HG02571 (cell line): Measurements from ENCODE around the gene FRS3.
A peak's percentile ranks its signal among the peaks of the same experiment; 100 is the strongest.

ENCODE experiments used
- ATAC-seq: cut with Tn5 transposase; IDR thresholded peaks from one replicate; pipeline ENCODE4 v1.9.1; 2021; ENCODE audit warnings: mild to moderate bottlenecking, moderate library complexity; ENCODE audit not compliant: unreplicated experiment

The FRS3 gene

DNA sequence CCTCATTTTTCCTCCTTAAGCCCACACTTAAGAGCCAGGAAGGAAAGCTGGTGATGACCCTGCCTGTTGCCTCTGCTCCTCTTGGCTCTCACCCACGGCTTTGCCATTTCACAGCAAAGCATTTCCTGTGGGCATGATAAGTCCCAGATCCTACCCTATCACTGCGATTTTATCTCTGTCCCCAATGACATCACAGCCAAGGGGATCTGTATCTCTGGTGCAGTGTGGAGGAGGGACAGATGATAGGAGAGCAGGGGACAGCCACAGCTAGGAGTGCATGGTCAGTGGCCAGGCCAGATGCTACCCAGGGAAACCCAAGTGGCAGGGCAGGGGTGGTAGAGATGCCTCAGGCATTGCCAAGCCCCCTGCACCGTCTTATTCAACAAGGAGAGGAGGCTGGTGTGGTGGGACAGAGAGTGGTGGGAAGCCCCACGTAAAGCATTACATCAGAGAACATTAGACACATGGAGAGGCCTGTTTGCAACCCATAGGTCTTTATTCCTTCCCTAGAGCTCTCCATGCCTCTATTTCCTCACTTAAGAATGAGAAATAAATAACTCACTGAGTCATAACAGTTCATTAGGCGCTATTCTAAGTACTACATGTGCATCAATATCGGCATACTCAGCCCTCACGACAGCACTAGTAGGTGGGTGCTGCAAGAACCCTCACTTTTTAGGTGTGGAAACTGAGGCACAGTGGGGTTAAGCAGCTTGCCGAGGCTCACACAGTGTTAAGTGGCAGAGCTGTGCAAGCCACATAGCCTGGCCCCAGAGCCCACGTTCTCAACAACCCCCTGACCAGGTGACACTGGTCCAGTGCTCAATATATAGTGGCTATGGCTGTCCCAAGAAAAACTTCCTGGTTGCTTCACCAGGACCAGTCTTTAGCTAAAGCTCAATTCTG is 48.9 kb downstream of the FRS3 start:
- no peak for ATAC-seq

DNA sequence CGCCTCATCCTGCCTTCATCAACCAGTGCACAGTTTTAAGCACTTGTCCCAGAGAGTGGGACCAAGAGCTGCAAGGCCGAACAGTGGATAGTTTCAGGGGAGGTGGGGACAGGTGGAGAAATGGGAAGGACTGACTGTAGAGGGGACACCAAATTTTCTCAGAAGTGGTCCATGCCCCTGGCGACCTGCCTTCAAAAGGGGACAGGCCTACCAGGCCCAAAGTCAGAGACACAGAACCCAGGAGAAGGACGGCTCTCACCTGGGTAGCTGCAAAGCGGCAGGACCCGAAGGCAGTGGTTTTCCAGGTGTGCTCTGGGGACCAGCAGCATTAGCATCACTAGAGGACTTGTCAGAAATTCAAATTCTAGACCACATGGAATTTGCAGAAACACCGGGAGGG is 50.1 kb downstream of the FRS3 start:
- no peak for ATAC-seq

DNA sequence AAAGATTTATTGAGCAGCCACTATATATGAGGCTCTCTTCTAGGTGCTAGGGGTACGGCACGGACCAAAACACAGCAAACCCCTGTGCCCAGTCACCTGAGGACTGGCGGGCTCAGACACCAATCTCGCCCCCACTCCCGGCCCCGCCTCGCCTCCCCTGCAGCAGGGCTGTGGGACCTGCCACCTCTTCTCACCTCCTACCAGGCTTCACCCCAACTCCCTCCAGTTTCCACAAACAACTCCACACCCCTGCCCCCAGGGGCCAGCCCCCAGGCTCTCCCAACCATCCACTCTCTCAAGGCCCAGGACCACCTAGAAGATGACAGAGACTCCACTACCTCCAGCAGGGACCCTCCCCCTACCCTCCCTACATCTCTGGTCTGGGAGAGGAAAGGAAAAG is 50.7 kb downstream of the FRS3 start:
- ATAC-seq: no peak

DNA sequence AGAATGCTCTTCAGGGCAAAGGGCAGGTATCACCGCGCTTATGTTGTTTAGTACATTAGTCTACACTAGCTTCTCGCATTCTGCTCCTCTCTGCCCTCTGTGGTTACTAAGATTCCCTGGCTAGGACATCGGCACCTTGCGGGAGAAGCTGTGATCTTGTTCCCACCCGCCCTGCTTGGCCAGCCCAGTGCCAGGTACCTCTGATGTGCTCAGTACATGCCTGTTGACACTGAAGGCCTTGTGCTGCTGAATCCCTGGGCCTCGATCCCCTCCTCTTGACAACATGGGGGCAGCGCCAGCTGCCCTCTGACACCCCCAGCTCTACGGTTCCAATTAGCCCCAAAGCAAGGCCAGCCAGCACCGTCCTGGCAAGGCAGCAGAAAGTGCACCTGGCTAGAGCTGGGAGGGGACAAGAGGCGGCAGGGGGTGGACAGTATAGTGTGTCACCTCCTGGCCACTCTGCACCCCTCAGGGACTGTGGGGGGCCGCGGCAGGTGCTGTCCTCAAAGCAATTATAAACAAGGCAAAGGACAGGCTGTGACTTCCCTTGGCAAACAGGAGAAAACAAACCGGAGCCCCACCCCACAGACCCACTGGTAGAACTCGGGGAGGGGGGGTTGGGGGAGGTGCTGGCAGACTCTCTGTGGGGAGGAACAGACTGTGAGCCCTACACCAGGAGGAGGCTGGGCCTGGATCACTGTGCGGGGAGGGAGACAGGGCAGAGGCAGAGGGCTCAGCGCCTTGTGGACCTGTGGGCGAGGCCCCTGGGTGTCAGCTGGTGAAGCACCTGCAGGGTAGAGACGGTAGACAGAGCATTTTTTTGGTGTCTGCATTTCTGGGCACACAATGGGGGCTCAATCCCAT is 51.4 kb downstream of the FRS3 start:
- no peak for ATAC-seq

DNA sequence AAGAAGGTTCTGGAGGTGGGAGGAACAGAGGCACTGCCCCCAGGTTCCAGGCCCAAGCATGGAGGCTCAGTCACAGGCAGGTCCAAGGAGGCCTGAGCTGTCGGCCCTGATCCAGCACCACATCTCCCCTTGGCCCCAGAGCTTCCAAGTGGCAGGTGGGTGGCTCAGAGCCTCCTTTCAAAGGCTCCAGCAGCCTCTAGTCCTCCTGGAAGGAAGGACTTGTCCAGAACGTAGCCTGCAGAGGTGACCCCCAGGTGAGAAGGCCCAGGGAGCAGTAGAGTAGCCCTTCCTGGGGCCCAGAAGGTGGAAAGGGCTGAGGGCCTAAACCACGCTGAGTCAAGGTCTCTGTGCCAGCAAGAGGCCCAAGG is 52.0 kb downstream of the FRS3 start:
- ATAC-seq: no peak

DNA sequence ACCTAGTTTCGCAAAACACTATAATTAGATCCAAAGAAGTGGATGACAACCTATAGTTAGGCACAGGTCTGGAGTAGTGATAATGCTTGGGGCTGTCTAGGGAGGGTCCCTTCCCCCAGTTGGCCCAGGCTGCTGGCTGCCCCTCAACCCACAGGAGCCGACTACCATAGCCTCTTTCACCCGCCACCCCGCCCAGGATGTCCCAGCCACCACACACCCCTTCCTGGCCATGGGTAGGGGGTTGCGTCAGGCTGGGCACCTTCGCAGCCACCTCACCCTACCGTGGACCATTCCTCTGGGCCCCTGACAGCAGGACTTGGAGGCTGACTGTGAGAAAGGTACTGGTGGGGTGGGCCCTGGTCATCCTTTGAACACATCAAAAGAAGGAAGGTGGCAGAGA is 52.8 kb downstream of the FRS3 start:
- ATAC-seq: no peak

DNA sequence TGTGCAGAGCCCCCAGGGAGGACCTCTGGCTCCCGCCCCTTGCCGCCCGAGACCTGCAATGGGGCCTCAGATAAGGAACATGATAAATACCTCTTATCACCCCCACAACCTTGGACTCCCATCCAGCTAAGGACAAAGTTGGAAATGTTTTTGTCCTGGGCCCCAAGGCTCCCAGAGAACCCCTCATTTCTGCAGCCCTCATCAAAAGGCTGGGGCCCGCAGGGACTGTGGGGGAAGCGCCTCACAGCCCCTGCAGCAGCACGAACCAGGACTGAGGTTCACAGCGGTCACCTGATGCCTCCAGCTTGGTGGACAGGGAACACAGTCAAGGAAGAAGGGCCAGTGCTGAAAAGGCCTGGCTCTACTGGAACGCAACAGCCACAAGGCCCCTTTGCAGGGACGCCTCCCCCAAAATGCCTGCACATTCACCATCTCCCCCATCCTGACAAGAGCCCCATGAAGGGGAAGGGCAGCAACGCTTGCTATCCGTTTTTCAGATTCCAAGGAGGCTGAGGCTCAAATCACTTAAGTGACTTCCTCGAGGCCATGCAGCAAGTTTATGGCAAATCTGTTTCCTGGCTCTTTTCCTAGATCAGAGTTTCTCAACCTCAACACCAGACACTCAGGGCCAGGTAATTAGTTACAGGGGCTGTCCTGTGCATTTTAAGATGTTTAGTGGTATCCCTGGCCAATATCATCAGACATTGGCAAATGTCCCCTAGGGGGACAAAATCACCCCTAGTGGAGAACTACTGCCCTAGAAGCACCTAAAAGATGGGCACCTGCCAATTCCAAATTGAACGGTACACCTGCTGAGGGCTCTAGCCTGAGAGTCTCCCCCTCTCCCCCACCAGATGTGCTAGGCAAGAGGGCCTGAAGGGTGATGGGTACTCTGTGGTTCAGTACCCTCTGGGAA is 54.9 kb downstream of the FRS3 start:
- no peak for ATAC-seq

DNA sequence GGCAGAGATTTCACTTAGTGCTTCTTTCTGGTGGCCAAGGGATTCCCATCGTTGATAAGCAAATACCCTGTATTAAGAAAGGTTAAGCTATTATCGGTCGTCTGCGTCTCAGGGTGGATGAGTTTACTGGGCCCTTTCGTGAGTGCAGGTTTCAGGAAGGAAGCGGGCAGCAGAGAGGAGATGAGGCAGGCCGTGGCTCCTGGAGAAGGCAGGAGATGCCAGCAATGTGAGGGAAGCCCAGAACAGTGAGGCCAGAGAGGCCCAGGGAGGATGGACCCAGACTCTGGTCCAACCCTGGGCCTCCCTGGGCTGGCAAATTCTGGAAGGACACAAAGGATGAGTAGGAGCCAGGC is 55.5 kb downstream of the FRS3 start:
- ATAC-seq: no peak

DNA sequence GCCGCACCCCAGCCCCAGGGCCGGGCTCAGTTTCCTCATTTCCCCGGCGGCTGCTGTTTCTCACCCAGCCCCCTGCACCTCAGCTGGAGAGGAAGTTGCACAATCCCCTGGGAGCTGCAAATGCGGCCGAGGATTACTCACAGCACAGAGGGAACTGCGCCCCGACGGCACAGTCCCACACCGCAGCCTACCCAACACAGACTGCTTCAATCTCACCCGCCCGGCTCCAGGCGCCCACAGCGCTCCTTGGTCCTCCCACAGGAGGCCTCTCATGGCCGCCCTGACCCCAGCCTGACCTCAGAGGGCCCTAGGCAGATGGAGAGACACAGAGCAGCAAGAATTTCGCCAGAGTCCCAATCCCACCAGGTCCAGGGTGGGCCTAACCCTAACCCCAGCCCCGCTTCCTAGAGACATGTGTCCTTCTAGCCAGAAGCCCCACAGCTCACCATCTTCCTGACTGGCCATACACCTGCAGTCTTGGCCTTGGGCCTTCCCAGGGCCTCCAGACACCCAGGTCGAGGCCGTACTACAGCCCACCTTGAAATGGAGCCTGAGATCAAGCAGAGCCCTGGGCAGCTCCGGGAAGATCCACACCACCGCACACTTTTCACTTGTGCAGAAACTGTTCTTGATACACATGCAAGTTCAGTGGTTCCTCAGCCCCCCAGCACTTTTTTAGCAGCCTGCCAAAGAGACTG is 56.0 kb downstream of the FRS3 start:
- peak; percentile 61 for ATAC-seq

DNA sequence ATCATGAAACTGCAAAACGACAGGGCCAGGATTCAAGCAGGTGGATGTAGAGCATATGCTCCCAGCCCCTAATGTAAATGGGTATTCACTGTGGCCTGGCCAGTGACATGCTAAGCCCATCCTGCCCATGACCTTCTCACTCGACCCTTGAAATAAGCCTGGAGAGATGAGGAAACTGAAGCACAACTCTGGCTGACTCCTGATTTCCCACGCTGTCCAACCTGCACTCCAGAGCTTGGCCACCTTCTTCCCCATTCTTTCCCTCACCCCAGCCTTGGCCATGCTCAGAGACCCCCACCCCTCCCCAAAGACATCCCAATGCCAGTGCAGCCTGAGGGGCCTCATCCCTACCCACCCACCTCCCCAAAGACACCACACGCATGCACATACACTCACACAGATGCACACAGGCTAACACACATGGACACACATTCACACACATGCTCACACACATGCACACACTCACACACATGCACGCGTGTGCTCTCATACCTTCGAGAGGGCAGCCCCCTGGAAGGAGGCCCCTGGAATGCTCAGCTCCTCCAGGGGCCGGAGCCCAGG is 56.7 kb downstream of the FRS3 start:
- ATAC-seq: no peak

DNA sequence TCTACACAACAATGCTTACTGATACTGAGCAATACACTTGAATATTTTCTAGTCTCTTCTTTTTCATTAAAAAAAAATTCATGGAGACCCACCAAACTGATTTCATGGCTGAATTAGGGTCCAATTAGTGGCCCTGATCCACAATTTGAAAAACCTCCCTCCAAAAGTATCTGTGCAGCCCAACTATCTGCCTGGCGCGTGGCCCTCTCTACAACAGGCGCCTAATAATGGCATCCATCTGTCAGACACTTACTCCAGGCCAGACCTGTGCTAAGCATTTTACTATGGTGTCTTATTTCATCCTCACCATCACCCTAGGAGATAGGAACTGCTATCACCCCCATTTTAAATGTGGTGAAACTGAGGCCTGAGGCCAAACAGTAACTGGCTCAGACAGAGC is 58.3 kb downstream of the FRS3 start:
- no peak for ATAC-seq

DNA sequence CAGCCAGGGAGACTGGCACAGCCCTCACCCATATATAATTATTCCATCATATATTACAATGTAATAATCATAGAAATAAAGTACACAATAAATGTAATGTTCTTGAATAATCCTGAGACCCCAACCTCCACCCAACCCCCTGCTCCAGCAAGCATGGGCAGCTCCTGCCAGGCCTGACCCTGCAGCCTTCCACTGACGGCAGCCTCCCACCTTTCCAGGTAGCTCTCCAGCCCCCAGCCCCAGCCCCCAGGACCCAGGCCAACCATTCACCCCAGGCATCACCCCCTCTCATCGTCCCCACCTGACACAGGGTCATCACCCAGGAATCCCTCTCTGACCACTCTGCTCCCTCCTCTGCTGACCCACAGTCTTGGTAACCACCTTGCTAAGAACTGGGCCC is 58.9 kb downstream of the FRS3 start:
- ATAC-seq: no peak

DNA sequence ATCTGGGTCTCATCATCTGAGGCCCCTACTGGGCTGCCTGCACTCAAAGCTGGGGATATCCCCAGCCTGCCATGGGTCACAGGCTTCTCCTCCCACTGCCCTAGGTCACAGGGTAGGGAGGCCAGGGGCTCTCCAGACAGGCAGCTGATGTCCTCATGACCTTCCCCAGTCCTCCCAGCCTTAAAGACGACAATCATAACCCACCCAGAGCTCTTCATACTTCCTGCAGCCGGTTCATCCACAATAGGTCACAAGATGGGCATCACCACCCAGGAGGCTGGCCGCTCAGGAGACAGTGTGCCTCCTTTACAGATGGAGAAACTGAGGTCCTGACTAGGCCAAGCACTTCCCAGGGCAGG is 59.5 kb downstream of the FRS3 start:
- ATAC-seq: no peak
